ENCODE results near the gene KLHL6. TPM values are rescaled to one million over a fixed set of nuclear protein-coding genes. Genes with fewer than 3 reads are reported as not detected.

The KLHL6 gene
- total and polyA plus RNA-seq, 4 donors = 0.42 to 3.8 (median 1.0) TPM

DNA sequence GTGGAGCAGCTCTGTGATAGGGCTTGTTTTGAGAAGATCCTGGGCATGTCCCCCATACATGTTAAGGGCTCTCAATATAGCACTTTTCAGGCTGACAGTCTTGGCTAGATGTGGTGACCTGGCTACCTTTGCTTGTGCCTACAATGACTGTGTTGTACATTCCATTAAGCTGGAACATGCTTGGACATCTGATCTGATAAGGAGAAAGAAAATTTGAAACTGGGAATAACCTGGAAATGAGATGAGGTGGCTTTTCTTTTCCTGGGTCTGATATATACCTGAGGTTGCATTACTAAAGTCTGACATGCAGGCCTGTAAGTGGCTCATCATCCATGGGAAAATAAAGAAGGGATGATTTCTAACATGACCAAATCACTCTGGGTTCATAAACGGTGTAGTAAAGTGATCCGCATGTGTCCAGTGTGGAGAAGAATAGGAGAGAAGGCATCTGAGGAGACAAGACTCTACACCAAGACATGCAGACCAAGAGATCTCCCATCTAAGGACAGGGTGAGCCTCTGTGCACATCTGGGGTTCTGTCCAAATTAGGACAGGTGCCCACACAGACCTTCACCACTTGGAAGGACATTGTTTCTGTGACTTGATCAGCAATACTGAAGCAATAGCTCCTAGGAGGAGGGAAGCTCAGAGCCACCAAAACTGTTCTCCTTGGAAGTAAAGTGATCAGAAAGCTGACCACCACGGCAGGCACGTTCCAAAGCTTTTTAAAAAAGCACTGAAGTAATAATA is 62.0 kb downstream of the KLHL6 start:
- no peak for DNase-seq (ENCODE audit: low spot score)
- no peak overlapping the region for H3K9ac ChIP-seq (ENCODE audit: low read depth in 1 of 2, low read length in 2 of 2)
- TF ChIP-seq FOXA1 (IDR thresholded peaks at IDR 0.05) (no peak), GABPA (IDR thresholded peaks at IDR 0.05 in 1 of 2, conservative IDR thresholded peaks at IDR 0.05 in 1 of 2) (no peak), RAD21 (IDR thresholded peaks at IDR 0.05) (no peak), JUND (IDR thresholded peaks at IDR 0.05) (no peak)
- TF ChIP-seq, protein P1, sequence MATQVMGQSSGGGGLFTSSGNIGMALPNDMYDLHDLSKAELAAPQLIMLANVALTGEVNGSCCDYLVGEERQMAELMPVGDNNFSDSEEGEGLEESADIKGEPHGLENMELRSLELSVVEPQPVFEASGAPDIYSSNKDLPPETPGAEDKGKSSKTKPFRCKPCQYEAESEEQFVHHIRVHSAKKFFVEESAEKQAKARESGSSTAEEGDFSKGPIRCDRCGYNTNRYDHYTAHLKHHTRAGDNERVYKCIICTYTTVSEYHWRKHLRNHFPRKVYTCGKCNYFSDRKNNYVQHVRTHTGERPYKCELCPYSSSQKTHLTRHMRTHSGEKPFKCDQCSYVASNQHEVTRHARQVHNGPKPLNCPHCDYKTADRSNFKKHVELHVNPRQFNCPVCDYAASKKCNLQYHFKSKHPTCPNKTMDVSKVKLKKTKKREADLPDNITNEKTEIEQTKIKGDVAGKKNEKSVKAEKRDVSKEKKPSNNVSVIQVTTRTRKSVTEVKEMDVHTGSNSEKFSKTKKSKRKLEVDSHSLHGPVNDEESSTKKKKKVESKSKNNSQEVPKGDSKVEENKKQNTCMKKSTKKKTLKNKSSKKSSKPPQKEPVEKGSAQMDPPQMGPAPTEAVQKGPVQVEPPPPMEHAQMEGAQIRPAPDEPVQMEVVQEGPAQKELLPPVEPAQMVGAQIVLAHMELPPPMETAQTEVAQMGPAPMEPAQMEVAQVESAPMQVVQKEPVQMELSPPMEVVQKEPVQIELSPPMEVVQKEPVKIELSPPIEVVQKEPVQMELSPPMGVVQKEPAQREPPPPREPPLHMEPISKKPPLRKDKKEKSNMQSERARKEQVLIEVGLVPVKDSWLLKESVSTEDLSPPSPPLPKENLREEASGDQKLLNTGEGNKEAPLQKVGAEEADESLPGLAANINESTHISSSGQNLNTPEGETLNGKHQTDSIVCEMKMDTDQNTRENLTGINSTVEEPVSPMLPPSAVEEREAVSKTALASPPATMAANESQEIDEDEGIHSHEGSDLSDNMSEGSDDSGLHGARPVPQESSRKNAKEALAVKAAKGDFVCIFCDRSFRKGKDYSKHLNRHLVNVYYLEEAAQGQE (IDR thresholded peaks at IDR 0.05) = no peak
- H3K27ac ChIP-seq (ENCODE audit: low read depth in 1 of 2, low read length in 2 of 2) = no peak overlapping the region
- H3K4me1 ChIP-seq (ENCODE audit: control insufficient read depth in 4 of 4, insufficient read depth in 4 of 4, low read length in 3 of 4) = peaks cover 0 to 3% (median 3%) of the 10 kb centered on the region in 4 donors
- no peaks in the 10 kb centered on the region for H3K27me3 ChIP-seq (ENCODE audit: control insufficient read depth in 4 of 4, insufficient read depth in 4 of 4, low read length in 3 of 4)
- H3K36me3 ChIP-seq (ENCODE audit: control insufficient read depth in 4 of 4, insufficient read depth in 3 of 4, low read depth in 1 of 4, low read length in 3 of 4) = no peaks in the 10 kb centered on the region
- WGBS = 91% methylated on average over 4 of the region's 4 CpGs
- H3K9me3 ChIP-seq (ENCODE audit: control insufficient read depth in 4 of 4, low read length in 3 of 4) = no peaks in the 10 kb centered on the region
- no peak overlapping the region for H3K4me3 ChIP-seq (ENCODE audit: low read depth in 1 of 3, low read length in 3 of 3)

DNA sequence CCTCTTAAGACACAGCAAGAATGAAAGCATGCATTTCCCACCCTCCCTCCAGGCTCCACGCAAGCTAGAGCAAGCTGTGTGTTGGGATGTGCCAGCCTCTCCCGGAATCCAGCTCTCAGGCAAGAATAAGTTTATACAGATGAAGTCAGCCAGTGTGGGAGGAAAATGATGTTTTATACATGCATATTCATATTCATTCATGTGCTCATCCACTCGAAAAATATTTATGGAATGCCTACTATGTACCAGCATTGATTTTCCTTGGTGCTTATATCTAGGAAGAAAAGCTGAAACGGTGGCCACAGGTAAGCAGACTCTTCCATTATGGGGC is 62.7 kb downstream of the KLHL6 start:
- Histone ChIP-seq H3K9me3 (ENCODE audit: control insufficient read depth in 4 of 4, low read length in 3 of 4) (no peaks in the 10 kb centered on the region), H3K27ac (ENCODE audit: low read depth in 1 of 2, low read length in 2 of 2) (no peak overlapping the region), H3K27me3 (ENCODE audit: control insufficient read depth in 4 of 4, insufficient read depth in 4 of 4, low read length in 3 of 4) (no peaks in the 10 kb centered on the region), H3K36me3 (ENCODE audit: control insufficient read depth in 4 of 4, insufficient read depth in 3 of 4, low read depth in 1 of 4, low read length in 3 of 4) (no peaks in the 10 kb centered on the region), H3K4me3 (ENCODE audit: low read depth in 1 of 3, low read length in 3 of 3) (no peak overlapping the region), H3K4me1 (ENCODE audit: control insufficient read depth in 4 of 4, insufficient read depth in 4 of 4, low read length in 3 of 4) (no peaks in the 10 kb centered on the region), H3K9ac (ENCODE audit: low read depth in 1 of 2, low read length in 2 of 2) (no peak overlapping the region)
- DNase-seq (ENCODE audit: low spot score) = no peak
- 86% methylated on average over 4 of the region's 4 CpGs for WGBS
- TF ChIP-seq, protein P2, sequence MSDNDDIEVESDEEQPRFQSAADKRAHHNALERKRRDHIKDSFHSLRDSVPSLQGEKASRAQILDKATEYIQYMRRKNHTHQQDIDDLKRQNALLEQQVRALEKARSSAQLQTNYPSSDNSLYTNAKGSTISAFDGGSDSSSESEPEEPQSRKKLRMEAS (IDR thresholded peaks at IDR 0.05) = no peak
- TF ChIP-seq YY1 (IDR thresholded peaks at IDR 0.05) = no peak
- TF ChIP-seq RAD21 (IDR thresholded peaks at IDR 0.05) = no peak
- TF ChIP-seq, protein P3, sequence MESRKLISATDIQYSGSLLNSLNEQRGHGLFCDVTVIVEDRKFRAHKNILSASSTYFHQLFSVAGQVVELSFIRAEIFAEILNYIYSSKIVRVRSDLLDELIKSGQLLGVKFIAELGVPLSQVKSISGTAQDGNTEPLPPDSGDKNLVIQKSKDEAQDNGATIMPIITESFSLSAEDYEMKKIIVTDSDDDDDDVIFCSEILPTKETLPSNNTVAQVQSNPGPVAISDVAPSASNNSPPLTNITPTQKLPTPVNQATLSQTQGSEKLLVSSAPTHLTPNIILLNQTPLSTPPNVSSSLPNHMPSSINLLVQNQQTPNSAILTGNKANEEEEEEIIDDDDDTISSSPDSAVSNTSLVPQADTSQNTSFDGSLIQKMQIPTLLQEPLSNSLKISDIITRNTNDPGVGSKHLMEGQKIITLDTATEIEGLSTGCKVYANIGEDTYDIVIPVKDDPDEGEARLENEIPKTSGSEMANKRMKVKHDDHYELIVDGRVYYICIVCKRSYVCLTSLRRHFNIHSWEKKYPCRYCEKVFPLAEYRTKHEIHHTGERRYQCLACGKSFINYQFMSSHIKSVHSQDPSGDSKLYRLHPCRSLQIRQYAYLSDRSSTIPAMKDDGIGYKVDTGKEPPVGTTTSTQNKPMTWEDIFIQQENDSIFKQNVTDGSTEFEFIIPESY (IDR thresholded peaks at IDR 0.05) = no peak
- TF ChIP-seq FOXA2 (IDR thresholded peaks at IDR 0.05) = no peak
- TF ChIP-seq, protein P4, sequence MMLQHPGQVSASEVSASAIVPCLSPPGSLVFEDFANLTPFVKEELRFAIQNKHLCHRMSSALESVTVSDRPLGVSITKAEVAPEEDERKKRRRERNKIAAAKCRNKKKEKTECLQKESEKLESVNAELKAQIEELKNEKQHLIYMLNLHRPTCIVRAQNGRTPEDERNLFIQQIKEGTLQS (IDR thresholded peaks at IDR 0.05) = no peak
- no peak for TF ChIP-seq SP1 (IDR thresholded peaks at IDR 0.05)
- no peak for TF ChIP-seq NR2F2 (IDR thresholded peaks at IDR 0.05)
- TF ChIP-seq EGR1 (IDR thresholded peaks at IDR 0.05; ENCODE audit: low read depth in 2 of 2) = no peak
- no peak for TF ChIP-seq GABPA (IDR thresholded peaks at IDR 0.05 in 1 of 2, conservative IDR thresholded peaks at IDR 0.05 in 1 of 2)
- no peak for TF ChIP-seq JUND (IDR thresholded peaks at IDR 0.05)
- TF ChIP-seq RXRA (IDR thresholded peaks at IDR 0.05) = no peak

Measured in liver (tissue), 9 donors.